Measurements from ENCODE around the gene MAPK10.

The MAPK10 gene

DNA sequence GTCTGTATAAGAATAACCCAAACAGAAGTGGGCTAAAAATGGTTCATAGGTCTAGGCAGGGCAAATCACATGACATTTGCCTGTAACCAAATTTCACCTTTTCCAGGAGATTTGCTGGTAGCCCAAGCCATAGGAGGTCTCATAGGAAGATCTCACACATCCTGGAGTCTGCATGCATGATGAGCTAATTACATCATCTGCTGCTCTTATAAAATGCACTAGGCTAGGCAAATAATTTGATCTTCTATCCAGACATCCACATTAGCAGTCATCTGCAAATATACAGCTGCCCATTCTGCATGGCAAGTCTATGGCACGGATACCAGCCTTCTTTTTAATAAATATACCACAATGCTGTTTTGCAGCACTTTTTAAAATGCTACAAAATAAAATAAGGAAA lies 87.2 kb downstream of the MAPK10 start:
- no peak for DNase-seq

DNA sequence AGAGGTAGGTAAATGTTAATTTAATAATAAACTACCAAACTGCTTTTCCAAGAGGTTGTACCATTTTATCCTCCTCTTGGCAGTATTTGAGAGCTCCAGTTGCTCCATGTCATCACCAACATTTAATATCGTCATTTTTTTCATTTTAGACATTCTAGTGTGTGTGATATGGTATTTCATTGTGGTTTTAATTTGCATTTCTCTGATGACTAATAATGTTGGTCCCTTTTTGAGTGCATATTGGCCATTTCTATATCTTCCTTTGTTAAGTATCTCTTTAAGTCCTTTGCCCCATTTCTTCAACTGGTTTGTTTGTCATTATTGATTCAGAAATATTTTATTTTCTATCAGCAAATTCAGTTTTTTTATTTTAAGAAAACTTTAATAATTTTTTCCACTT lies 88.8 kb downstream of the MAPK10 start:
- DNase-seq = no peak

DNA sequence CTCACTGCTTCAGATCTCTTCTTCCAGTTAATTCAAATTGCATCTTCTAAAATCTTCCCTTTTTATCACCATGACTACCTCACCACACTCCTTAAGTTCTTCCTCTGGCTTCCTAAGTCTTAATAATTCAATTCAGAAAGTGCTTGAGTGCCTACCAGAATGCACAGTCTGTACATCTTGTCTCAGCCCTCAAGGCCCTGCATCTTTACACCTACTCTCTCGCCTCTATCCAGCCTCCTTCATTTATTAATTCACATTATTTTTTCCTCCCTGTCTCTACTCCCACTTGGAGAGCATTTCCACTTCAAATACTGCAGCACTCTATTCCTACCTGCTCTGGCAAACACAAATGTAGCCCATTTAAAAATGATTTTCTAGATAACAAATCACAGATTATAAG lies 90.5 kb downstream of the MAPK10 start:
- no peak for DNase-seq

- no peak for DNase-seq
These were observed 95.6 kb downstream of the MAPK10 start for GRCh38 chr4:86264241-86264640.

- DNase-seq = no peak
These were observed 98.2 kb downstream of the MAPK10 start for GRCh38 chr4:86261636-86262035.

- no peak for DNase-seq
These were observed 103.8 kb downstream of the MAPK10 start for GRCh38 chr4:86256086-86256485.

DNA sequence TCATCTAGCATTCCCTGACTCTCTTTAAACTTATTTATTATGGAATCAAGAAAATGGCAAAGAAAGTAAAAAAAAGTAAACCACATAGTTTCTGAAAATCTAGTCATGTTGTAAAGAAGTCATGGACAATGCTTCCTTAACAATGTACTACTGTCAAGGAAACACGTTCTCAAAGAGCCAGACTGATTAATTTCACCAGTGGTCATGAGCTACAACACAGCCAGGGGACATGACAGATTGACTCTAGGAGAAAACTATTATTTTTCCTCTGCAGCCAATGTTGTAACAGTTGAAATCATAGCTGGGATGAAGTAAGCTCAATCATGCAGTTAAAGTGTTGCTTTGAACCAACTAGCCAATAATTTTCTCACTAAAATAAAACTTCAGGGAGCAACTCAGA lies 109.2 kb downstream of the MAPK10 start:
- no peak for DNase-seq

GRCh38 chr4:86250006-86250405 lies 109.8 kb downstream of the MAPK10 start:
- DNase-seq = no peak

DNA sequence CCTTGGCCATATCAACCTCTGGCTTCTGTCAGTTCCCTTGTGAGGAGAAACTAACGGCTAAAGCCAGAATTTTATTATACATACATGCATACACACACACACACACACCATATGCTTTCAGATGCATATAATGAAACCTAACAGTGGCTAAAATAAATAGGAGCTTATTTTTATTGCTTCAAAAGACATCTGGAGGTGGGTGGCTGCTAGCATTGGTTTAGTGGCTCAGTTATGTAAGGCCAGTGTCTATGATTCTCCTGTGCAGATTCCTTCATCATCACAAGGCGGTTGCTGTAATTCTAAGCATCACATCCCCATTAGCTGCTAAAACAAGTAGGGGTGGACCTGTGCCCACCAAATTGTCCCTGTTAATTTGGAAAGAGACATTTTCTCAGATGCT lies 110.8 kb downstream of the MAPK10 start:
- DNase-seq = no peak

- DNase-seq = no peak
These were observed 111.9 kb downstream of the MAPK10 start for GRCh38 chr4:86247906-86248305.

- DNase-seq = no peak
These were observed 112.5 kb downstream of the MAPK10 start for GRCh38 chr4:86247320-86247719.

- DNase-seq = no peak
These were observed 116.1 kb downstream of the MAPK10 start for GRCh38 chr4:86243750-86244149.

DNA sequence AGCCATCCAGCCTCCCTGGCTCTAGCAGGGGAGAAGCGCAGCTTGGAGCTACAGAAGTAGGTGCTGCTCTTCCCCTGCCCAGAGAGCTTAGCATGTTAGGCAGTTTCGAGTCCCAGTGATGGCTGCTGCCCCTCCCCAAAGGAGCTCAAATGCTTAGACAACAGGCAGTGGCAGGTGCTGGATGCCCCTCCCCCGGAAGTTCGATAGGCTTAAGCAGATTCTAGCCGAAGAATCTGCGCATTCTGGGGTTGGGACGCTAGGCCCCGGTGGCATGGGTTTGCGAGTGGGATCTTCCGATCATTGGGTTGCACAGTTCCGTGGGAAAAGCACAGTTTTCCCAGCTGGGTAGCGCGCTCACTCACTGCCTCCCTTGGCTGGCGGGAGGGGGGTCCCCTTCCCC lies 117.2 kb downstream of the MAPK10 start:
- no peak for DNase-seq

GRCh38 chr4:86235549-86235948 lies 124.3 kb downstream of the MAPK10 start:
- DNase-seq = no peak

DNA sequence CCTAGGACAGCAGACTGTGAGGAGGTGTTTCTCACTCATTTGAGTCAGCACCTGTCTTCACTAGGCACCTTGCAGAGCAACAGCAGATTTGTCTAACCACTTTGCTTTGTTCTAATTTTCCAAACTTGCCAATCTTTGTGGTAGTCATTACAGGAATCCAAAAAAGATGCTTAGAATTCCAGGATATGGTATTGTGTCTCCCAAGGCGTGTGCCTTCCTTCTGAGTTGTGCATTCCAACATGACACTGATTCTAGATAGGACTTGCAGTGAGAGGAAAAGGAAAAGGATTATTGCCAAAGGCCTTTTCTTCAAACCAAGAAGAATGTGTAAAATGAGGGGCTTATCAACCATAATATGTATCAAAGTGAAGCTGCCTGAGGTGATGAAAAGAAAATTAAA lies 126.2 kb downstream of the MAPK10 start:
- no peak for DNase-seq

DNA sequence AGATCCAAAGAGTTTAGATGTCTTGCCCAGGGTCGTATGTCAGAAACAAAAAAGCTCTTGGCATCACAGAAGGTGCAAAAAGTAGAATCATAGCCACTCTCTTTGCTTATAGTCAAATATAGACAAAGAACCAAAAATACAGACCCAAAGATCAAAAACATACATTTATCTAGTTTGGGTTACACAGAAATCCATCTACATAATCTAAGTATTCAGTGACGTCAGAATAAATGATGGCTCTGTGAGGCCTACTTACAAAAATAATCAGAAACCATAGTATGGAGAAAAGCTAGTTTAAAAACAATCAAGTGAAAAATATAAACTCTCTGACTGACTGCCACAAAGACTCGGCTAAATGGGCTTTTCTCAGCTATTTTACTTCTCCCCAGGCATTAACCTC lies 126.8 kb downstream of the MAPK10 start:
- no peak for DNase-seq

DNA sequence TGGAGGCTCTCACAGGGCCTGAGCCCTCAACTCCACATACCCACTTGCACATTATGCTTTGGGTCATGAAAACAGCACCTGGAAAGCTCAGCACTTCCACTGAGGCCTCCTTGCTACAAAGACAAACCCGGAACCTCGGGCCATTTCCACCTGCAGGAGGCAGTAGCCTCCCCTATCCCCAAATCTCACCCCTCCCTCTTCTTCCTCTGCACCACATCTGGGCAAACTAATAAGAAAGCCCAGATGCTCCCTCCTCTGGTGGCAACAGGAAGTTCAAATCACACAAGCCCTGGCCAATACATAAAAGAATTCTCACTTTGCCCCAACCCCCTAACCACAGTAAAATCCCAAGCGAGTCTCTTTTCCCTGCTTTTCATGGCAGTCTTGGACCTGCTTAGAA lies 136.4 kb downstream of the MAPK10 start:
- DNase-seq = no peak

- DNase-seq = no peak
These were observed 138.9 kb downstream of the MAPK10 start for GRCh38 chr4:86221002-86221401.

DNA sequence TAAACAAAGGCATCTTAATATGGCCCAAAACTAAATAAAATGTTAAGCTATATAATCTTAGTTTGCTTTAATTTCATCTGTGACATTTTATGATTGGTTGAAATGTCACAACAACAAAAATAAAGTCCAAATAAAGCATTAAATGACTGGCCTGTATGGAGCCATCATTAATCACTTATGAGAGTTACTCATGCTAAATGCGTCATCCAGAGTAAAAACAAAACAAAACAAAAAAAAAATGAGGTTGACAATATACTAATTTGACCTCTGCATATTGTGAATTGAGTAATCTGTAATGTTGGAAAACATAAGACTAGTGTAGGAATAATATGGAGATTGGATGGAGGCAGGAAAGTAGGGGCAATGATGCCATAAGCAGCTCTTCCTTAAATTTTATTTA lies 139.7 kb downstream of the MAPK10 start:
- no peak for DNase-seq

- no peak for DNase-seq
These were observed 140.9 kb downstream of the MAPK10 start for GRCh38 chr4:86218746-86219473.

DNA sequence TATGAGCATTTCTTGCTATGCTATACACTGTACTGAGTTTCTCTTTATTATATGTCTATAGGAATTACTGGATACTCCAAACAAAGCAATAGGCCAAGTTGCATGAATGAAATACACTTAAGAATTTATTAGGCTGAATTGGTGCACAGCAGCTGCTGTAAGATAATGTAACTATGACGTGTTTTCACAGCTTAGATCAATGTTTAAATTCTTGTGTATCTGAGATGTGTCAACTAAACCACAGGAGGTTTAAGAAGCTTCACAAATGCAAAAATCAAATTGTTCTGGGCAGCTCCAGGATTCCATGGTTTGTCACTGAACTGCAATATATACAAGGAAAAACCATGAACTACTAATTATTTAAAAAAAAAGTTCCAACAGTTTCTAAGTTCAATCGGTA lies 156.7 kb downstream of the MAPK10 start:
- no peak for DNase-seq

GRCh38 chr4:86185659-86186058 lies 174.2 kb downstream of the MAPK10 start:
- no peak for DNase-seq

DNA sequence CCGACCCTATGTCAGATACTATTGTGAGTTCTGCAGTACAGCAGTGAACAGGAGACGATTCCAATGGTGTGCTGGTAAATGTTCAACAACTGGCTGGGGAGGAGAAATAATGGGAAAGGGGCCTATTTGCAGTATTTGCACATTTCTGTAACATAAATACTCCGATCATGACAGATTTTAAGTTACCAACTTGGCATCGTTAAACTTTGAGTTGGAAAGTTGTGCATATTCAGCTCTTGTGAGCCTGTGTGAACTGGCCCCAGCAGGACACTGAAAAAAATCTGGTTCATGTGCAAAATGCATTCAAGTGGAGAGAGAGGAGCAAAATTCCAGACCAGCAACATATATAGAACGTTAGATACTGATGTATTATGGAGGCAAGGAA lies 175.0 kb downstream of the MAPK10 start:
- DNase-seq = no peak

DNA sequence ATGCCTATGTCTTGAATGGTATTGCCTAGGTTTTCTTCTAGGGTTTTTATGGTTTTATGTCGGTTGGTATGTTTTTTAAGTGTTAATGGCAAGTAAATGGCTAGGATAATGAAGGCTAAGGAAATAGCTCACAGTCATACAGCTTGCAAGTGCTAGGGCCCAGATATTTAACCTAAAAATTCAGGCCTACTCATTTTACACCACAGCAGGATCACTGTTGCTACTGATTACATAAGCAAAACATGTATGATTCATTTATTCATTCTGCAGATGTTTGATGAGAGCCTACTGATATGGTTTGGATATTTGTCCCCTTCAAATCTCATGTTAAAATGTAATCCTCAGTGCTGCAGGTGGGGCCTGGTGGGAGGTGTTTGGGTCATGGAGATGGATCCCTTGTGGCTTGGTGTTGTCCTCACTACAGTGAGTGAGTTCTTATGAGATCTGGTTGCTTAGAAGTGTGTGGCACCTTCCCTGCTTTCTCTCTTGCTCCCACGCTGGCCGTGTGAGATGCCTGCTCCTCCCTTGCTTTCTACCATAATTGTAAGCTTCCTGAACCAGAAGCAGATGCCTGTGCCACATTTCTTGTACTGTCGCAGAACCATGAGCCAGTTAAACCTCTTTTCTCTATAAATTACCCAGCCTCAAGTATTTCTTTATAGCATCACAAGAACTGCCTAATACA lies 175.5 kb downstream of the MAPK10 start:
- no peak for DNase-seq

GRCh38 chr4:86181585-86181984 lies 178.3 kb downstream of the MAPK10 start:
- DNase-seq = no peak
